ENCODE measurements around the gene SIX5.
"Not testable (repeated sequence)": the region's sequence is repeated elsewhere in the genome, so short reads cannot be mapped to it uniquely, and the experiment has no call there.

The SIX5 gene

GRCh38 chr19:45768984-45769782, at the start of gene SIX5:
Gene SIX5 (minus strand): TSS chr19:45769252. CDS start chr19:45768844, 408 bp downstream.
- peak; percentile 94 to 98 (median 97) for DNase-seq

GRCh38 chr19:45817725-45818301, 48.8 kb upstream of the SIX5 start:
- peak in 2 of 3 experiments; percentile 28 to 37 for DNase-seq

GRCh38 chr19:45817010-45817724, 48.1 kb upstream of the SIX5 start:
- DNase-seq: peak; percentile 40 to 96 (median 67)

GRCh38 chr19:45816236-45817009, 47.4 kb upstream of the SIX5 start:
- DNase-seq: no peak

- DNase-seq: no peak
Measured at GRCh38 chr19:45815481-45816216, 46.6 kb upstream of the SIX5 start.

GRCh38 chr19:45814851-45815480, 45.9 kb upstream of the SIX5 start, which contains the start of gene RSPH6A:
Gene RSPH6A (minus strand): TSS chr19:45815308. CDS start chr19:45815176, 132 bp downstream.
- DNase-seq: no peak

GRCh38 chr19:45814166-45814780, 45.2 kb upstream of the SIX5 start:
- DNase-seq: no peak

- no peak for DNase-seq
Measured at GRCh38 chr19:45812297-45812696, 43.2 kb upstream of the SIX5 start.

- peak; percentile 46 to 73 (median 69) for DNase-seq
Measured at GRCh38 chr19:45809643-45810159, 40.6 kb upstream of the SIX5 start.

- DNase-seq: no peak
Measured at GRCh38 chr19:45805719-45806118, 36.7 kb upstream of the SIX5 start.

- DNase-seq: no peak
Measured at GRCh38 chr19:45804959-45805230, 35.8 kb upstream of the SIX5 start.

- DNase-seq: no peak
Measured at GRCh38 chr19:45804140-45804958, 35.3 kb upstream of the SIX5 start.

GRCh38 chr19:45801603-45802175, 32.6 kb upstream of the SIX5 start:
- DNase-seq: no peak

- DNase-seq: no peak
Measured at GRCh38 chr19:45800070-45800553, 31.1 kb upstream of the SIX5 start.

- not testable (repeated sequence) for DNase-seq
Measured at GRCh38 chr19:45799541-45799940, 30.5 kb upstream of the SIX5 start.

- peak; percentile 62 to 78 (median 70) for DNase-seq
Measured at GRCh38 chr19:45798995-45799517, 30.0 kb upstream of the SIX5 start.

GRCh38 chr19:45794627-45795026, 25.6 kb upstream of the SIX5 start:
- no peak for DNase-seq

GRCh38 chr19:45793876-45794275, 24.8 kb upstream of the SIX5 start:
- DNase-seq: no peak

GRCh38 chr19:45793178-45793564, 24.1 kb upstream of the SIX5 start:
- no peak for DNase-seq

Measured in NCI-H1417 (cell line).